Caco-2 (cell line): Measurements from ENCODE around the gene ANKRD52. TPM values are rescaled to one million over a fixed set of nuclear protein-coding genes. Genes with fewer than 3 reads are reported as not detected.

Source experiments
- BruUV-seq: library from RNA; stranded (reverse); fragments of 400-500 nt; replicated peaks from 2 replicates; lab custom pipeline; 2021; lab: Mats Ljungman, UMichigan
- CTCF ChIA-PET: fragments of 300-600 bp; sonication (Branson Sonifier 250); formaldehyde crosslinking; loops from one replicate; lab custom pipeline; 2022; ENCODE audit warnings: antibody characterized with exemption; lab: Charles Lee
- POLR2A ChIA-PET: fragments of 300-600 bp; sonication (Branson Sonifier 250); formaldehyde crosslinking; loops from one replicate; lab custom pipeline; 2022; ENCODE audit warnings: antibody characterized with exemption; lab: Charles Lee
- DNase-seq, 2 experiments: peaks; one replicate each; pipeline versions ENCODE4 v3.0.0 to v3.0.0-alpha.2; 2020 to 2022
- H3K27me3 ChIP-seq: replicated peaks from 2 replicates; pipeline ENCODE4 v1.6.0; 2011; ENCODE audit warnings: low read length; ENCODE audit not compliant: control insufficient read depth, insufficient read depth
- H3K36me3 ChIP-seq: 2 replicates; pipeline ENCODE4 v1.5.1; 2011; ENCODE audit warnings: low read length; ENCODE audit not compliant: control insufficient read depth, insufficient read depth
- H3K4me1 ChIP-seq: fragments of 250-450 bp; sonication (Bioruptor Pico); 2 replicates; pipeline ENCODE4 v1.5.1; 2020; ENCODE audit warnings: mild to moderate bottlenecking
- H3K4me3 ChIP-seq: 2 replicates; pipeline ENCODE4 v1.5.1; 2011; ENCODE audit warnings: low read depth, mild to moderate bottlenecking, control low read depth, low read length
- H3K9me3 ChIP-seq: fragments of 250-450 bp; sonication (Bioruptor Pico); 2 replicates; pipeline ENCODE4 v1.5.1; 2020; ENCODE audit warnings: mild to moderate bottlenecking, moderate library complexity
- H3K27ac Mint-ChIP-seq: one replicate; pipeline ENCODE4 v1.8.0; 2022; ENCODE audit warnings: mixed read lengths; ENCODE audit not compliant: unreplicated experiment
- H3K27me3 Mint-ChIP-seq: one replicate; pipeline ENCODE4 v1.8.0; 2022; ENCODE audit warnings: mixed read lengths; ENCODE audit not compliant: insufficient read depth, unreplicated experiment
- H3K36me3 Mint-ChIP-seq: one replicate; pipeline ENCODE4 v1.8.0; 2022; ENCODE audit warnings: mild to moderate bottlenecking, mixed read lengths; ENCODE audit not compliant: insufficient read depth, unreplicated experiment
- H3K4me1 Mint-ChIP-seq: one replicate; pipeline ENCODE4 v1.8.0; 2022; ENCODE audit warnings: low read depth, mixed read lengths; ENCODE audit not compliant: unreplicated experiment
- H3K4me3 Mint-ChIP-seq: one replicate; pipeline ENCODE4 v1.8.0; 2022; ENCODE audit warnings: mild to moderate bottlenecking, moderate library complexity, mixed read lengths; ENCODE audit not compliant: unreplicated experiment
- H3K9me3 Mint-ChIP-seq: one replicate; pipeline ENCODE4 v1.8.0; 2022; ENCODE audit warnings: mixed read lengths; ENCODE audit not compliant: unreplicated experiment
- intact Hi-C: fragments of 100-400 bp; cut with micrococcal nuclease; formaldehyde crosslinking; loops from one replicate; pipeline ENCODE4 v1.10.0; 2022; ENCODE audit not compliant: unreplicated experiment
- total RNA-seq: library from RNA; stranded (reverse); gene quantifications from 2 replicates; pipeline ENCODE4 v1.2.3, GENCODE V29; 2022
- TF ChIP-seq, protein P1 (sequence below), 2 experiments: fragments of 200-600 bp in 1 of 2; IDR thresholded peaks; 1 replicate in 1 of 2; 2 replicates in 1 of 2; pipeline versions ENCODE4 v1.5.1 to v1.8.0; 2011 to 2022; ENCODE audit warnings: antibody characterized with exemption in 1 of 2, control low read depth in 1 of 2, inconsistent platforms in 1 of 2, low read depth in 1 of 2, low read length in 1 of 2, mild to moderate bottlenecking in 1 of 2, moderate library complexity in 1 of 2; ENCODE audit not compliant: insufficient read depth in 1 of 2, severe bottlenecking in 1 of 2, unreplicated experiment in 1 of 2

The ANKRD52 gene
- total RNA-seq, 1 experiment from 2014 or later = 34.6 TPM

DNA sequence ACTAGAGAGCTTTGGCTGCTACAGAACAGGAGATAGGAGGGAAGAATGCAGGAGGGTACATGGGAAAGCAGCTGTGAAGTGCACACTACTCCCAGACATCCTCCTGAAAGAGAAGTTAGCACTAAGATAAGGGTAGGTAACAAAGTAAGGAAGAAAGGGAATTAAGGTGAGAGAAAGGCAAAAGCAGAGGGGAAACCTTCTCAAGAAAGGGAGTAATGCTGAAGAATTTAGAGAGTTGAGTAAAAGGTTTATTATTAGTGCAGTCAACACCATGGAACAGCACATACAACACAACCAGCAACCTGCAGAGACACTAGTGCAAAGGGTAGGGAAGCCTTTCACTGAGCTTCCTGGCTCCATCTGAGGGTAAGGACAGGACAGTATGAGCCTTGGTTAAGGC lies 53.9 kb downstream of the ANKRD52 start:
- H3K4me3 ChIP-seq = no peak overlapping the region
- H3K9me3 ChIP-seq = no peaks in the 10 kb centered on the region
- intact Hi-C loops = no loop called here
- TF ChIP-seq, protein P1, sequence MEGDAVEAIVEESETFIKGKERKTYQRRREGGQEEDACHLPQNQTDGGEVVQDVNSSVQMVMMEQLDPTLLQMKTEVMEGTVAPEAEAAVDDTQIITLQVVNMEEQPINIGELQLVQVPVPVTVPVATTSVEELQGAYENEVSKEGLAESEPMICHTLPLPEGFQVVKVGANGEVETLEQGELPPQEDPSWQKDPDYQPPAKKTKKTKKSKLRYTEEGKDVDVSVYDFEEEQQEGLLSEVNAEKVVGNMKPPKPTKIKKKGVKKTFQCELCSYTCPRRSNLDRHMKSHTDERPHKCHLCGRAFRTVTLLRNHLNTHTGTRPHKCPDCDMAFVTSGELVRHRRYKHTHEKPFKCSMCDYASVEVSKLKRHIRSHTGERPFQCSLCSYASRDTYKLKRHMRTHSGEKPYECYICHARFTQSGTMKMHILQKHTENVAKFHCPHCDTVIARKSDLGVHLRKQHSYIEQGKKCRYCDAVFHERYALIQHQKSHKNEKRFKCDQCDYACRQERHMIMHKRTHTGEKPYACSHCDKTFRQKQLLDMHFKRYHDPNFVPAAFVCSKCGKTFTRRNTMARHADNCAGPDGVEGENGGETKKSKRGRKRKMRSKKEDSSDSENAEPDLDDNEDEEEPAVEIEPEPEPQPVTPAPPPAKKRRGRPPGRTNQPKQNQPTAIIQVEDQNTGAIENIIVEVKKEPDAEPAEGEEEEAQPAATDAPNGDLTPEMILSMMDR (IDR thresholded peaks at IDR 0.05; ENCODE audit: insufficient read depth in 1 of 2, low read depth in 1 of 2, low read length in 1 of 2, severe bottlenecking in 1 of 2, unreplicated experiment in 1 of 2) = no peak
- Mint-ChIP-seq H3K9me3 (no peaks in the 10 kb centered on the region), H3K4me3 (no peak overlapping the region), H3K36me3 (peaks cover 48% of the 10 kb centered on the region), H3K27me3 (no peaks in the 10 kb centered on the region), H3K4me1 (peaks cover under 1% of the 10 kb centered on the region), H3K27ac (no peak overlapping the region)
- ChIA-PET POLR2A (interaction anchor here (0.6 kb wide), 1 partner anchor 22 kb away, joined by 5 read pairs; no protein-coding TSS in a partner anchor), CTCF (interaction anchor here (4.6 kb wide), 1 partner anchor 18 kb away, joined by 61 read pairs; the partner anchor contains the start of genes NABP2 and RNF41)
- no peaks in the 10 kb centered on the region for H3K4me1 ChIP-seq
- no peak for DNase-seq
- BruUV-seq = no TSS peak
- H3K27me3 ChIP-seq = no peaks in the 10 kb centered on the region
- peaks cover 2% of the 10 kb centered on the region; the same call in 1 of the 2 replicates for H3K36me3 ChIP-seq

DNA sequence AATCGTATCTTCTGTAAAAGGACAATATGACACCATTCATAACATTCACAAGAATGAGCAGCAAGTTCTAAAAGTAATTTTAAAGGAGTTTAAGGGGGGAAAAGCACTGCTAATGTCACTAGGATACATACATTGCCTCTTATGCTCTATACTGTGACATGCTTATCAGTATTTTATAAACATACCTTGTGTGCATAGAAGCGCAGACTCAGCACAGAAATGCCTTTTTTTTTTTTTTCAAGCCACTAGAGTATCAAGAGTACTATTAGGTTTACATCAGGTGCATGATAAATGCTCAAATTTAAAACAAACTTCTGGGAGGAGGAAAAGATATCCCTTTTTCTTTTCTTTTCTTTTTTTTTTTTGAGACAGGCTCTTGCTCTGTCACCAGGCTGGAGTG lies 55.3 kb downstream of the ANKRD52 start:
- intact Hi-C loops = no loop called here
- H3K9me3 Mint-ChIP-seq = no peaks in the 10 kb centered on the region
- Histone ChIP-seq H3K4me3 (no peak overlapping the region), H3K9me3 (no peaks in the 10 kb centered on the region), H3K36me3 (peaks cover 1% of the 10 kb centered on the region; the same call in 1 of the 2 replicates), H3K4me1 (no peaks in the 10 kb centered on the region; the same call in 1 of the 2 replicates), H3K27me3 (no peaks in the 10 kb centered on the region)
- ChIA-PET POLR2A (interaction anchor here (0.7 to 1.0 kb wide), 2 partner anchors 97 to 98 kb away, joined by 3 read pairs; no protein-coding TSS in a partner anchor), CTCF (interaction anchor here (1.2 to 4.6 kb wide), 4 partner anchors 13 to 28 kb away, joined by 3 to 61 read pairs (median 5); partner anchors contain the start of genes NABP2, RNF41 and SMARCC2)
- H3K27ac Mint-ChIP-seq = no peak overlapping the region
- H3K36me3 Mint-ChIP-seq = peaks cover 51% of the 10 kb centered on the region
- no peak overlapping the region for H3K4me3 Mint-ChIP-seq
- H3K27me3 Mint-ChIP-seq = no peaks in the 10 kb centered on the region
- DNase-seq = no peak
- TF ChIP-seq, protein P1 (IDR thresholded peaks at IDR 0.05; ENCODE audit: insufficient read depth in 1 of 2, low read depth in 1 of 2, low read length in 1 of 2, severe bottlenecking in 1 of 2, unreplicated experiment in 1 of 2) = no peak
- BruUV-seq = no TSS peak
- H3K4me1 Mint-ChIP-seq = peaks cover 13% of the 10 kb centered on the region

DNA sequence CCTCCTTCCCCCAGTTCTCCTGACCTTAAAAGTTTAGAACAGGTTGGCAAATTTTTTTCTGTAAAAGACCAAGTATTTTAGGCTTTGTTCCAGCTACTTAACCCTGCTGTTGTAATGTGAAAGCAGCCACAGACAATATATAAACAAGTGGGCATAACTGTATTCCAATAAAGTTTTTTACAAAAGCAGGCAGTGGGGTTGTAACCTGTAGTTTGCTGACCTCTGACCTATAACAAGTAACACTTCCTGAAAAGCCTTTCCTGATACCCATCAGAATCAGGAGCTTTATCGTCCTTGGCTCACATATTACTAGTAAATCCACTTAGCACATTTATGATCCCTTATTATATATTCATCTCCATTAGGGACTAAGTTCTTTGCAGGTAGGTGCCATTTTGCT lies 55.8 kb downstream of the ANKRD52 start:
- peaks cover 13% of the 10 kb centered on the region for H3K4me1 Mint-ChIP-seq
- DNase-seq = no peak
- intact Hi-C loops = no loop called here
- ChIA-PET CTCF (interaction anchor here (0.7 to 1.5 kb wide), 4 partner anchors 13 to 75 kb away, joined by 3 to 6 read pairs (median 4); partner anchors contain the start of genes RNF41 and SMARCC2), POLR2A (interaction anchor here (0.6 to 1.0 kb wide), 2 partner anchors 19 to 97 kb away, joined by 3 read pairs; partner anchors contain the start of gene RNF41)
- H3K9me3 ChIP-seq = no peaks in the 10 kb centered on the region
- H3K9me3 Mint-ChIP-seq = no peaks in the 10 kb centered on the region
- H3K27me3 Mint-ChIP-seq = no peaks in the 10 kb centered on the region
- H3K4me3 ChIP-seq = no peak overlapping the region
- H3K27me3 ChIP-seq = no peaks in the 10 kb centered on the region
- BruUV-seq = no TSS peak
- peaks cover 49% of the 10 kb centered on the region for H3K36me3 Mint-ChIP-seq
- H3K4me3 Mint-ChIP-seq = no peak overlapping the region
- peaks cover 1% of the 10 kb centered on the region; the same call in 1 of the 2 replicates for H3K36me3 ChIP-seq
- no peak overlapping the region for H3K27ac Mint-ChIP-seq
- peaks cover under 1% of the 10 kb centered on the region; the same call in 1 of the 2 replicates for H3K4me1 ChIP-seq
- TF ChIP-seq, protein P1 (IDR thresholded peaks at IDR 0.05; ENCODE audit: insufficient read depth in 1 of 2, low read depth in 1 of 2, low read length in 1 of 2, severe bottlenecking in 1 of 2, unreplicated experiment in 1 of 2) = no peak
